PC-9 (cell line): Measurements from ENCODE around the gene SORBS2. TPM values are rescaled to one million over a fixed set of nuclear protein-coding genes. Genes with fewer than 3 reads are reported as not detected.

Experiments used
- BruUV-seq: library from RNA; stranded (reverse); fragments of 400-500 nt; replicated peaks from 2 replicates; lab custom pipeline; 2021; lab: Mats Ljungman, UMichigan
- CTCF ChIA-PET: fragments of 300-600 bp; sonication (Branson Sonifier 250); formaldehyde crosslinking; loops from one replicate; lab custom pipeline; 2022; ENCODE audit warnings: antibody characterized with exemption; lab: Charles Lee
- POLR2A ChIA-PET: fragments of 300-600 bp; sonication (Branson Sonifier 250); formaldehyde crosslinking; loops from one replicate; lab custom pipeline; 2022; ENCODE audit warnings: antibody characterized with exemption; ENCODE audit not compliant: unreplicated experiment; lab: Charles Lee
- DNase-seq, 2 experiments: peaks; one replicate each; pipeline versions ENCODE4 v3.0.0 to v3.0.0-alpha.2; 2015 to 2022; ENCODE audit warnings: mixed read lengths in 1 of 2
- H2AFZ ChIP-seq: fragments of 200-600 bp; sonication (generic); 2 replicates; pipeline ENCODE4 v1.8.1; 2017; ENCODE audit warnings: antibody characterized with exemption
- H3F3A ChIP-seq: fragments of 200-600 bp; sonication (generic); 2 replicates; pipeline ENCODE4 v1.8.1; 2017; ENCODE audit warnings: antibody characterized with exemption, mild to moderate bottlenecking, low read depth; ENCODE audit not compliant: insufficient read depth
- H3K27ac ChIP-seq: fragments of 200-600 bp; sonication (generic); 2 replicates; pipeline ENCODE4 v1.6.1; 2016; ENCODE audit warnings: mixed run types
- H3K27me3 ChIP-seq: fragments of 200-600 bp; sonication (generic); 2 replicates; pipeline ENCODE4 v1.6.1; 2016; ENCODE audit warnings: low read depth, mixed run types; ENCODE audit not compliant: insufficient read depth
- H3K36me3 ChIP-seq: fragments of 200-600 bp; sonication (generic); 2 replicates; pipeline ENCODE4 v1.6.1; 2016; ENCODE audit warnings: low read depth, mixed run types
- H3K4me1 ChIP-seq: fragments of 200-600 bp; sonication (generic); replicated peaks from 2 replicates; pipeline ENCODE4 v1.6.1; 2016; ENCODE audit warnings: mixed run types; ENCODE audit not compliant: insufficient read depth
- H3K4me2 ChIP-seq: fragments of 200-600 bp; sonication (generic); 2 replicates; pipeline ENCODE4 v1.6.1; 2017; ENCODE audit warnings: mixed run types
- H3K4me3 ChIP-seq: fragments of 200-600 bp; sonication (generic); 2 replicates; pipeline ENCODE4 v1.6.1; 2016; ENCODE audit warnings: mixed run types
- H3K79me2 ChIP-seq: fragments of 200-600 bp; sonication (generic); 2 replicates; pipeline ENCODE4 v1.6.1; 2017; ENCODE audit warnings: low read depth, mixed run types
- H3K9me2 ChIP-seq: fragments of 200-600 bp; sonication (generic); 2 replicates; pipeline ENCODE4 v1.8.1; 2017; ENCODE audit warnings: mild to moderate bottlenecking; ENCODE audit not compliant: insufficient read depth
- H3K9me3 ChIP-seq: fragments of 200-600 bp; sonication (generic); 2 replicates; pipeline ENCODE4 v1.8.1; 2016; ENCODE audit warnings: low read depth; ENCODE audit not compliant: insufficient read depth
- H4K20me1 ChIP-seq: fragments of 200-600 bp; sonication (generic); 2 replicates; pipeline ENCODE4 v1.8.1; 2017; ENCODE audit not compliant: insufficient read depth
- CTCF ChIP-seq: fragments of 200-600 bp; sonication (generic); conservative IDR thresholded peaks from 2 replicates; pipeline ENCODE4 v1.6.1; 2017; ENCODE audit warnings: mixed run types, antibody characterized with exemption, mild to moderate bottlenecking, moderate library complexity
- EZH2 ChIP-seq: fragments of 200-600 bp; sonication (generic); IDR thresholded peaks from 2 replicates; pipeline ENCODE4 v1.8.0; 2017; ENCODE audit warnings: antibody characterized with exemption, low read depth
- intact Hi-C: fragments of 100-400 bp; cut with micrococcal nuclease; formaldehyde crosslinking; loops from one replicate; pipeline ENCODE4 v1.10.0; 2022; ENCODE audit not compliant: unreplicated experiment
- total RNA-seq: library from RNA; stranded (reverse); gene quantifications from 2 replicates; pipeline ENCODE4 v1.2.3, GENCODE V29; 2021

The SORBS2 gene
- total RNA-seq, 1 experiment from 2014 or later = 16.4 TPM

- TF ChIP-seq CTCF = no peak
- TF ChIP-seq EZH2 = no peak
- DNase-seq = no peak
- no peaks in the 10 kb centered on the region for H3K9me3 ChIP-seq
- H3K79me2 ChIP-seq = no peaks in the 10 kb centered on the region
- no peaks in the 10 kb centered on the region for H3K36me3 ChIP-seq
- no peaks in the 10 kb centered on the region for H3K27me3 ChIP-seq
- H3K27ac ChIP-seq = no peak overlapping the region
- H3K4me1 ChIP-seq = peaks cover 20% of the 10 kb centered on the region
- no TSS peak for BruUV-seq
- H3K4me2 ChIP-seq = no peak overlapping the region
- no peaks in the 10 kb centered on the region for H4K20me1 ChIP-seq
- CTCF ChIA-PET = interaction anchor here (0.6 kb wide), 1 partner anchor 14 kb away, joined by 3 read pairs; no protein-coding TSS in a partner anchor
- no peak overlapping the region for H2AFZ ChIP-seq
- no peaks in the 10 kb centered on the region for H3K9me2 ChIP-seq
- intact Hi-C loops = no loop called here
- peaks cover 13% of the 10 kb centered on the region; the same call in 1 of the 2 replicates for H3F3A ChIP-seq
- POLR2A ChIA-PET = no interaction called here
- no peak overlapping the region for H3K4me3 ChIP-seq
Observed at GRCh38 chr4:185773419-185773818, 38.6 kb downstream of the SORBS2 start.

- Histone ChIP-seq H3K27ac (no peak overlapping the region), H3K4me2 (no peak overlapping the region), H3K79me2 (no peaks in the 10 kb centered on the region), H3K9me3 (no peaks in the 10 kb centered on the region), H3K36me3 (no peaks in the 10 kb centered on the region), H3K4me1 (peaks cover 20% of the 10 kb centered on the region), H3K9me2 (no peaks in the 10 kb centered on the region), H4K20me1 (no peaks in the 10 kb centered on the region), H2AFZ (no peak overlapping the region), H3K27me3 (no peaks in the 10 kb centered on the region), H3K4me3 (no peak overlapping the region), H3F3A (peaks cover 13% of the 10 kb centered on the region; the same call in 1 of the 2 replicates)
- BruUV-seq = no TSS peak
- ChIA-PET POLR2A (no interaction called here), CTCF (interaction anchor here (0.6 kb wide), 1 partner anchor 13 kb away, joined by 3 read pairs; no protein-coding TSS in a partner anchor)
- DNase-seq = no peak
- intact Hi-C loops = no loop called here
- TF ChIP-seq EZH2 = no peak
- TF ChIP-seq CTCF = no peak
Observed at GRCh38 chr4:185772391-185773093, 39.5 kb downstream of the SORBS2 start.

GRCh38 chr4:185771711-185772390, 40.1 kb downstream of the SORBS2 start:
- ChIA-PET POLR2A (no interaction called here), CTCF (no interaction called here)
- no TSS peak for BruUV-seq
- Histone ChIP-seq H3K9me2 (no peaks in the 10 kb centered on the region), H3K27ac (no peak overlapping the region), H3K4me1 (peaks cover 20% of the 10 kb centered on the region), H4K20me1 (no peaks in the 10 kb centered on the region), H3K4me3 (no peak overlapping the region), H3K79me2 (no peaks in the 10 kb centered on the region), H3K36me3 (no peaks in the 10 kb centered on the region), H3K27me3 (no peaks in the 10 kb centered on the region), H3K9me3 (no peaks in the 10 kb centered on the region), H3K4me2 (no peak overlapping the region), H3F3A (peaks cover 13% of the 10 kb centered on the region; the same call in 1 of the 2 replicates), H2AFZ (no peak overlapping the region)
- TF ChIP-seq CTCF = no peak
- TF ChIP-seq EZH2 = no peak
- no peak for DNase-seq
- intact Hi-C loops = no loop called here
